Right lobe of liver (tissue), 4 donors: ENCODE measurements around the gene RSU1.

Experiments used
- CTCF ChIP-seq, 4 donors: fragments of 200-600 bp in 3 of 4; fragments of 450-650 bp in 1 of 4; IDR thresholded peaks; one replicate each; pipeline versions ENCODE4 v1.5.1 to v1.8.0; 2016 to 2022; ENCODE audit warnings: antibody characterized with exemption in 4 of 4, mild to moderate bottlenecking in 2 of 4
- POLR2A ChIP-seq: fragments of 450-650 bp; IDR thresholded peaks from one replicate; pipeline ENCODE4 v1.6.1; 2017; ENCODE audit warnings: antibody characterized with exemption, mild to moderate bottlenecking
- donor health status: DM: no; HTN: no; CAD: no.
- donor health status: DM: no; HTN: no; CAD: no.
- donor health status: DM: no; HTN: yes; CAD: no.

- TF ChIP-seq CTCF (IDR thresholded peaks at IDR 0.05) (no peak), POLR2A (no peak)
Observed at GRCh38 chr10:16814012-16814411, 3.2 kb downstream of the RSU1 start.
